Measurements from ENCODE around the gene SIAH3.

The SIAH3 gene, protein sequence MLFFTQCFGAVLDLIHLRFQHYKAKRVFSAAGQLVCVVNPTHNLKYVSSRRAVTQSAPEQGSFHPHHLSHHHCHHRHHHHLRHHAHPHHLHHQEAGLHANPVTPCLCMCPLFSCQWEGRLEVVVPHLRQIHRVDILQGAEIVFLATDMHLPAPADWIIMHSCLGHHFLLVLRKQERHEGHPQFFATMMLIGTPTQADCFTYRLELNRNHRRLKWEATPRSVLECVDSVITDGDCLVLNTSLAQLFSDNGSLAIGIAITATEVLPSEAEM

DNA sequence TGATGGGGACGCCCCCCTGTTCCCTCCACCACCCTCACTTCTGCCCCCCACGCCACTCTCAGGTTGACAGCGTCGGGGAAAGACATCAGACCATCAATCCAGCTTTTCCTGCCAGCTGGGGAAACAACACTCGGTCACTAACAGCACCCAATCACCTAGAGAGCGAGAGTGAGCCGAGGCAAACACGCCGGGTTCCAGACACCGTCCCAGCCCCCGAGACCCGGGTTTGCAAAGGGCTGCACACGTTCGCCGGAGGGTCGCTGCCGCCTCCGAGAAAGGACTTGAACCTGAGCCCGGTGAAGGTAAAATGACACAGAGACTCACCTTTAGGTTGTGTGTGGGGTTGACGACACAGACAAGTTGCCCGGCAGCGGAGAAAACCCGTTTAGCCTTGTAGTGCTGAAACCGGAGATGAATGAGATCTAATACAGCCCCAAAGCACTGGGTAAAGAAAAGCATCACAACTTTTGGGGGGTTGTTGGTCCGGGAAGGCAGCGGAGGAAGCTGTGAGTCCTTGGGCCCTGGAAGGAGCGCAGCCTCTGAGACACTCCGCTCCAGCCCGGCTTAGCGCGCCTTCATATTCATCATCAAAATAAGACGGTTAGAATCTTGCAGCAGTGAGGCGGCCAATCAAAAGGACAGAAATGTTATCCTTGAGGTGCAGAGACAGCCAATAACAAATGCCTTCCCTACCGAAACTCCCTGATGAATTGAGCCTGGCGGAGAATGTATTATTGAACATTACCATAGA is at the start of gene SIAH3:
SIAH3 (minus strand) TSS at position 583 of the 751 bp plus-strand sequence; CDS start at position 459, 124 bp downstream.
- Histone ChIP-seq H3K9ac (ENCODE audit: low read length in 2 of 2) (peak within 1 kb of the TSS in 1 of 2 donors; percentile 36), H3K4me3 (ENCODE audit: low read length in 2 of 2) (peak within 1 kb of the TSS; percentile 45 to 73), H3K27ac (ENCODE audit: low read length) (no peak within 1 kb of the TSS), H3K36me3 (ENCODE audit: control insufficient read depth in 2 of 2, insufficient read depth in 2 of 2, low read length in 2 of 2) (no peaks in the 10 kb centered on the region), H3K27me3 (ENCODE audit: control insufficient read depth in 1 of 2, insufficient read depth in 2 of 2, low read length in 2 of 2) (peaks cover 0 to 6% of the 10 kb centered on the region in 2 donors), H3K9me3 (ENCODE audit: control insufficient read depth in 2 of 2, low read length in 2 of 2) (peaks cover 0 to 3% of the 10 kb centered on the region in 2 donors), H3K4me1 (ENCODE audit: control insufficient read depth, insufficient read depth, low read length) (peaks cover 29% of the 10 kb centered on the region)

DNA sequence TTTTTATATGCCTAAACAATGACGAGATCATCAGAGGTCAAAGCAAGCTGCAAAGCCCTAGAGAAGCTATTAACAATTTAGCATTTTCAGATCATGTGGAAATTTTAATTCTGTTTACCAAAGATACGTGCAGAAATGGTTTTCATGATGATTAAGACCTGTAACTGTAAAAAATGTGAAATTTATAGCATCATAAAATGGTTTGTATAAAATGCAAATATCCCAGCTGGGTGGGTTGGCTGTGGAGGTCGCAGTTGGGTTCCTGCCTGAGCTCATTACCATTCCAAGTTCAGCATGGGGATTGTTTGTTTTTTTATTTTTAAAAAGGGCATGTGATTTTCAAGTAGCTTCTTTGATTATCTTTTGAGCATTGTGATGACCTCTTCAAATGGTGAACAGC is 47.9 kb upstream of the SIAH3 start:
- Histone ChIP-seq H3K27ac (ENCODE audit: low read length) (no peak overlapping the region), H3K9ac (ENCODE audit: low read length in 2 of 2) (no peak overlapping the region), H3K27me3 (ENCODE audit: control insufficient read depth in 1 of 2, insufficient read depth in 2 of 2, low read length in 2 of 2) (no peaks in the 10 kb centered on the region), H3K9me3 (ENCODE audit: control insufficient read depth in 2 of 2, low read length in 2 of 2) (no peaks in the 10 kb centered on the region), H3K36me3 (ENCODE audit: control insufficient read depth in 2 of 2, insufficient read depth in 2 of 2, low read length in 2 of 2) (no peaks in the 10 kb centered on the region), H3K4me3 (ENCODE audit: low read length in 2 of 2) (no peak overlapping the region), H3K4me1 (ENCODE audit: control insufficient read depth, insufficient read depth, low read length) (no peaks in the 10 kb centered on the region)

DNA sequence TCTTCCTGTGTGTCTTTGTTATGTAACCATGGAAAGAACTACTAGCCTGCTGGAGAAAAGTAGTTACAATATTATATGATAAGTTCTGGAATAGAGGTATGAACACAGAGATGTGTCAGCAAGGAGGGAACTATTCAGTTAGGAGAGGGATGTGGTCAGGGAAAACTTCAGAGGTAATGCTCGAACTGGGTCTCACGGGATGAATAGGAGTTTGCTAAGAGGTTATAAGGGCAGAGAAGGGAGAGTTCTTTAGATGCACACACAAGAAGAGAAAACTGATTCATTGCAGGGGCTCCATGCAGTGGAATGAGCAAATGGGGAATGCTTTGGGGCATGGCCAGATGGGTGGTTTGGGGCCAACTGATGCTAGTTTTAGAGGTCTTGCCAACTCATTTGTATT is 46.0 kb upstream of the SIAH3 start:
- no peaks in the 10 kb centered on the region for H3K4me1 ChIP-seq (ENCODE audit: control insufficient read depth, insufficient read depth, low read length)
- no peaks in the 10 kb centered on the region for H3K36me3 ChIP-seq (ENCODE audit: control insufficient read depth in 2 of 2, insufficient read depth in 2 of 2, low read length in 2 of 2)
- no peak overlapping the region for H3K4me3 ChIP-seq (ENCODE audit: low read length in 2 of 2)
- no peak overlapping the region for H3K27ac ChIP-seq (ENCODE audit: low read length)
- no peaks in the 10 kb centered on the region for H3K27me3 ChIP-seq (ENCODE audit: control insufficient read depth in 1 of 2, insufficient read depth in 2 of 2, low read length in 2 of 2)
- no peaks in the 10 kb centered on the region for H3K9me3 ChIP-seq (ENCODE audit: control insufficient read depth in 2 of 2, low read length in 2 of 2)
- H3K9ac ChIP-seq (ENCODE audit: low read length in 2 of 2): no peak overlapping the region

DNA sequence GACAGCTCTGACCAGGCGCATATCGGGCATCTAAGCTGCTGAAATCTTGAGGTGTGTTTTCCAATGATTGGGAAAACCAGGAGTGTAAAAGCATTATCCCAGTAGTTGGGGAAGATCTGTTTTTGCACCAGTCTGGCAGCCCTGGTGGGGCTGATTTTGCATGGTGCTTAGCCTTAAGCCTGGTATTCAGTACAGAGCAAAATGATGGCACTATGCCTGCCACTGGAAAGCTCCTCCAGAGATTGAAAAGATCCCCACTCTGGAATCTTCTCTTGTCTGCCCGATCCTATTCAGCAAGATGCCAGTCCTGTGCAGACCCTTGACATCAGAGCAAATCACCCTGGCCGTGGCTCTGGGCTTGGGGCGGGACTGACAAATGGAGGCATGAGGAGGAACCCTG is 44.7 kb upstream of the SIAH3 start:
- H3K9me3 ChIP-seq (ENCODE audit: control insufficient read depth in 2 of 2, low read length in 2 of 2): no peaks in the 10 kb centered on the region
- no peak overlapping the region for H3K27ac ChIP-seq (ENCODE audit: low read length)
- H3K4me1 ChIP-seq (ENCODE audit: control insufficient read depth, insufficient read depth, low read length): no peaks in the 10 kb centered on the region
- H3K36me3 ChIP-seq (ENCODE audit: control insufficient read depth in 2 of 2, insufficient read depth in 2 of 2, low read length in 2 of 2): no peaks in the 10 kb centered on the region
- H3K27me3 ChIP-seq (ENCODE audit: control insufficient read depth in 1 of 2, insufficient read depth in 2 of 2, low read length in 2 of 2): peaks cover 0 to 3% of the 10 kb centered on the region in 2 donors
- no peak overlapping the region for H3K9ac ChIP-seq (ENCODE audit: low read length in 2 of 2)
- no peak overlapping the region for H3K4me3 ChIP-seq (ENCODE audit: low read length in 2 of 2)

DNA sequence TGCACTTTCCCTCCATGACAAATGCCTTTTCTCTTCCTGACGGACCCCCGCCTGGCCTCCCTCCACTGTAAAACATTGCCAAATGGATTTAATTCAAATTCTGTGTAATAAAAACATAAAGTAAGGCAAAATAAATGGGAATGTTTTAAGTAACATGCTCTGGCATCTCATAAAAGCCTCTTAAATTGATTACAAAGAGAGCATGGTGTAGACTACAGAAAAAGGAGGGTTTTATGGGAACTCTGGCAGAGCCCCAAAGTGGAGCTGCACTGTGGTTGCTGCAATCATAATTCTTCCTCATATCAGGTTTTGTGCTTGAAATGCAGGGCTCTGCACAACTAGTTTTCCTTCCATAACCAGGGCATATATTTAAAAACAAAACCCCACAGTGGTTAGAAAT is 44.3 kb upstream of the SIAH3 start:
- Histone ChIP-seq H3K27me3 (ENCODE audit: control insufficient read depth in 1 of 2, insufficient read depth in 2 of 2, low read length in 2 of 2) (peaks cover 0 to 3% of the 10 kb centered on the region in 2 donors), H3K9ac (ENCODE audit: low read length in 2 of 2) (no peak overlapping the region), H3K9me3 (ENCODE audit: control insufficient read depth in 2 of 2, low read length in 2 of 2) (no peaks in the 10 kb centered on the region), H3K4me3 (ENCODE audit: low read length in 2 of 2) (no peak overlapping the region), H3K4me1 (ENCODE audit: control insufficient read depth, insufficient read depth, low read length) (no peaks in the 10 kb centered on the region), H3K27ac (ENCODE audit: low read length) (no peak overlapping the region), H3K36me3 (ENCODE audit: control insufficient read depth in 2 of 2, insufficient read depth in 2 of 2, low read length in 2 of 2) (no peaks in the 10 kb centered on the region)

DNA sequence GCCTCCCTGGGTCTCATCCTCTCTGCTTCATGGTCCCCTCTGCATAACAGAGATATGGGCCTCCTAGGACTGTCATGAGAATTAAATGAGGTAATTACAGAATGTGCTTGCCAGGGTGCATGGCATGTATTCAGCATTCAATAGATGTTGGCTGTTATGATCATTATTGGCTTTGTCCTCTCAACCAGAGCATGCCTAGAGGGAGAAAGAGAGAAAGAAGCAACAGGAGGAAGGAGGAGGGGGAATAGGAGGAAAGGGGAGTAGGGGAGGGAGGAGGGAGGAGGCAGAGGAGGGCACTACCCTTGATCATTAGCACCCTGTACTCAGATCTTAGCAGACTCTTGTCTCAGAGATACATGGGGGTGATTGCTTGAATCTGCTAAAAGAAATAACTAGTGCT is 41.0 kb upstream of the SIAH3 start:
- Histone ChIP-seq H3K9ac (ENCODE audit: low read length in 2 of 2) (no peak overlapping the region), H3K27ac (ENCODE audit: low read length) (no peak overlapping the region), H3K27me3 (ENCODE audit: control insufficient read depth in 1 of 2, insufficient read depth in 2 of 2, low read length in 2 of 2) (peaks cover 0 to 3% of the 10 kb centered on the region in 2 donors), H3K4me3 (ENCODE audit: low read length in 2 of 2) (no peak overlapping the region), H3K36me3 (ENCODE audit: control insufficient read depth in 2 of 2, insufficient read depth in 2 of 2, low read length in 2 of 2) (no peaks in the 10 kb centered on the region), H3K4me1 (ENCODE audit: control insufficient read depth, insufficient read depth, low read length) (no peaks in the 10 kb centered on the region), H3K9me3 (ENCODE audit: control insufficient read depth in 2 of 2, low read length in 2 of 2) (no peaks in the 10 kb centered on the region)

DNA sequence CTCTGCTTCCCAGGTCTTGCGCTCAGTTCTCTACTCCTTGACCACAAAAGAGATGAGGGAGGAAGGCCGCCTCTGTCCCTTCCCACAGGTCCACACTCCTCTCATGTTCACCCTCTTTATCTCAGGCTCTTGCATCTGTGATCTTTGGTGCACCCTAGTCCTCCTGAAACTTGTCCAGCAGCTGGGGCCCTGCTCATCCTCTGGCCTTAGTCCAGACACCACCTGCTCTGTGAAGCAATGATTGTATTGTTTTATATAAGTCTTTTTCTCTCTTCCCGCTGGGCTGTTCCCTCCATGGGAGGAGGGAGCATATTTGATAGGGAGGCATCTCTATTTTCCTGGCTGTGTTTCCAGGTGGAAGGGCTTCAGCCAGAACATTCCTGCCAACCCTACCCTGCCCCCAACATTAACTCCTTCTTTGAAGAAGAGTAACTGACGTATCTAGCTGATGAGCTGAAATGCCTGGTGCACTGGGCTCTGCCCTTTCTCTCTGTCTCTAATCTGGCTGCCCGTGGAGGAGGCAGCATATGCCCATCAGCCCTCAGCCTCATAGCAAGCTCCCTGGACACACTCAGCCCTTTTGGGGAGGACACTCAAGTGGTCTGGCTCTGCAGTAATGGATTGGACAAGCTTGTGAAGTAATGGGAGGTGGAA is 38.2 kb upstream of the SIAH3 start:
- Histone ChIP-seq H3K9ac (ENCODE audit: low read length in 2 of 2) (no peak overlapping the region), H3K4me1 (ENCODE audit: control insufficient read depth, insufficient read depth, low read length) (no peaks in the 10 kb centered on the region), H3K27me3 (ENCODE audit: control insufficient read depth in 1 of 2, insufficient read depth in 2 of 2, low read length in 2 of 2) (peaks cover 0 to 3% of the 10 kb centered on the region in 2 donors), H3K27ac (ENCODE audit: low read length) (no peak overlapping the region), H3K36me3 (ENCODE audit: control insufficient read depth in 2 of 2, insufficient read depth in 2 of 2, low read length in 2 of 2) (no peaks in the 10 kb centered on the region), H3K4me3 (ENCODE audit: low read length in 2 of 2) (no peak overlapping the region), H3K9me3 (ENCODE audit: control insufficient read depth in 2 of 2, low read length in 2 of 2) (peaks cover 0 to 2% of the 10 kb centered on the region in 2 donors)

DNA sequence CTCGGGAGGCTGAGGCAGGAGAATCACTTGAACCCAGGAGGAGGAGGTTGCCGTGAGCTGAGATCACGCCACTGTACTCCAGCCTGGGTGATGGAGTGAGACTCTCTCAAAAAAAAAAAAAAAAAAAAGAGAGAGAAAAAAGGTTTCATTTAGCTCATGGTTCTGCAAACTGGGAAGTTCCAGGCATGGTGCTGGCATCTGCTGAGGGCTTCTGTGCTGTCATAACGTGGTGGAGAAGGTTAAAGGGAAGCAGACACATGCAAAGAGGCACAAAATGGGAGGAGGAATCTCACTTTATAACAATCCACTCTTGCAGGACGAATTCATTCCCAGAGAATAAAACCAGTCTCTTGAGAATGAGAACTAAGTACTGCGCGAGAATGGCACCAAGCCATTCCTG is 34.9 kb upstream of the SIAH3 start:
- H3K27me3 ChIP-seq (ENCODE audit: control insufficient read depth in 1 of 2, insufficient read depth in 2 of 2, low read length in 2 of 2): peaks cover 0 to 1% of the 10 kb centered on the region in 2 donors
- no peaks in the 10 kb centered on the region for H3K4me1 ChIP-seq (ENCODE audit: control insufficient read depth, insufficient read depth, low read length)
- peaks cover 0 to 2% of the 10 kb centered on the region in 2 donors for H3K9me3 ChIP-seq (ENCODE audit: control insufficient read depth in 2 of 2, low read length in 2 of 2)
- no peak overlapping the region for H3K4me3 ChIP-seq (ENCODE audit: low read length in 2 of 2)
- H3K9ac ChIP-seq (ENCODE audit: low read length in 2 of 2): no peak overlapping the region
- H3K36me3 ChIP-seq (ENCODE audit: control insufficient read depth in 2 of 2, insufficient read depth in 2 of 2, low read length in 2 of 2): no peaks in the 10 kb centered on the region
- H3K27ac ChIP-seq (ENCODE audit: low read length): no peak overlapping the region

DNA sequence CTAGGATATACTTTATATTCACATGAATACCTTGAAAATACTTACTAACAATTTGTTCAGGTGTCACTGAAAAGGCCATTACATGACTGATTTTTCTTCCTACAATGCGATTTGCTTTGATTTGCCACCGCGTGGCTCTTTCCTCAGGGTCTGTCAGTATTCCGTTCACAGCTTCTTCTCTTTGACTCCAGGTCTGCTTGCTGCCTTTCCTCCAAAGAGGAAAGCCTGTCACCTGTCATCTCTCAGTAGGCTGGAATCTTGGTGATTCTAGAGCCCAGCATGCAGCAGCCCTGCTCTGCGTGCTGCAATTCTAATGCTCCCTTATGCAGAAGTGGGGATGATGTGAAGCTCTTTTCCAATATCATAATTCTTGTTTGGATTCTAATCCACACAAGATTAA is 33.6 kb upstream of the SIAH3 start:
- Histone ChIP-seq H3K27me3 (ENCODE audit: control insufficient read depth in 1 of 2, insufficient read depth in 2 of 2, low read length in 2 of 2) (no peaks in the 10 kb centered on the region), H3K4me3 (ENCODE audit: low read length in 2 of 2) (no peak overlapping the region), H3K9me3 (ENCODE audit: control insufficient read depth in 2 of 2, low read length in 2 of 2) (peaks cover 0 to 2% of the 10 kb centered on the region in 2 donors), H3K4me1 (ENCODE audit: control insufficient read depth, insufficient read depth, low read length) (no peaks in the 10 kb centered on the region), H3K36me3 (ENCODE audit: control insufficient read depth in 2 of 2, insufficient read depth in 2 of 2, low read length in 2 of 2) (no peaks in the 10 kb centered on the region), H3K27ac (ENCODE audit: low read length) (no peak overlapping the region), H3K9ac (ENCODE audit: low read length in 2 of 2) (no peak overlapping the region)

DNA sequence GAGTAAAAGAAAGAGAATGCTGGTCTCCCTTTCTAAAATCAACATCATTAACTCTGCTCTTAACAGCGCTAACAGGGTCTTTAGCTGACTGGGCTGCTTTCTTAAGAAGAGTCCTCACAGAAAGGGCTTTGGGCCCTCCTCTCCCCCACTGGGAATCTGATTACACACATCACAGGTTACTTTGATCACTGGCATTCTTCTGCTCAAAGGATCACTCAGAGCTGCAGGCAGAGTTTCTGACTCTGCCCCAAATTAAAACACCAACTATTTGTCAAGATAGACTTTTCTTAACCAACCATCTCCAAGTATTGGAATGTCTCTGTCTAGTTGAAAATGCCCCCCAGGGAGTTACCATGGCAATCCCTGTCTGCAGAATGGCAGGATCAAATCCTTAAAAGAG is 31.1 kb upstream of the SIAH3 start:
- H3K27ac ChIP-seq (ENCODE audit: low read length): no peak overlapping the region
- H3K4me1 ChIP-seq (ENCODE audit: control insufficient read depth, insufficient read depth, low read length): no peaks in the 10 kb centered on the region
- H3K9me3 ChIP-seq (ENCODE audit: control insufficient read depth in 2 of 2, low read length in 2 of 2): peaks cover 0 to 2% of the 10 kb centered on the region in 2 donors
- no peaks in the 10 kb centered on the region for H3K27me3 ChIP-seq (ENCODE audit: control insufficient read depth in 1 of 2, insufficient read depth in 2 of 2, low read length in 2 of 2)
- no peaks in the 10 kb centered on the region for H3K36me3 ChIP-seq (ENCODE audit: control insufficient read depth in 2 of 2, insufficient read depth in 2 of 2, low read length in 2 of 2)
- no peak overlapping the region for H3K4me3 ChIP-seq (ENCODE audit: low read length in 2 of 2)
- no peak overlapping the region for H3K9ac ChIP-seq (ENCODE audit: low read length in 2 of 2)

Measured in stomach smooth muscle (tissue), 2 donors.